DLD1 (cell line): Measurements from ENCODE around the gene C1QTNF1.

Experiments used
- in situ Hi-C: cut with HindIII; loops from 2 replicates; pipeline ENCODE4 v1.10.0; 2017; ENCODE audit warnings: low sequenced_read_pairs

The C1QTNF1 gene

DNA sequence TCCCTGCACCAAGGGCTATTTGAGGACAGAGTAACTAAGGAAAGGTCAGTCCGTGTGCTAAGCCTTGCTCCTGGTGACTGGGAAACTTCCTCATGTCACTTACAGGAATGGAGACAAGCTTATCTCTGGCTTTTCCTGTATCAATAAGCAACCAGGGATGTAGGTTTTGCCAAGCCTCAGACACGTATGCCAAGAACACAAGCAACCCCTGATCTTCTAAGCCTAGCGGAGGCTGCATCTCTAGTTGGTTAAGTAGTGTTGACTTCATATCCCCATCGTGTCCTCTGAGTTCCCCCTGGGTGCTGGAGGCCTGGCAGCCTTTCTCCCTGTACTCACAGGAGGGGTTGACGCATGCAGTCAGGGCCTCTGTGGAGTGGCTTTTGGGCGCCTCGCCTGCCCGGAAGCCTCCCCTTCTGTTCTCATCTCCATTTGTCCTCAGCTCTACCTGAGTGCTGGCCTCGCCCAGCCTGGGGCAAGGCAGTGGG is 1.4 kb upstream of the C1QTNF1 start:
- in situ Hi-C loops = no loop called here

DNA sequence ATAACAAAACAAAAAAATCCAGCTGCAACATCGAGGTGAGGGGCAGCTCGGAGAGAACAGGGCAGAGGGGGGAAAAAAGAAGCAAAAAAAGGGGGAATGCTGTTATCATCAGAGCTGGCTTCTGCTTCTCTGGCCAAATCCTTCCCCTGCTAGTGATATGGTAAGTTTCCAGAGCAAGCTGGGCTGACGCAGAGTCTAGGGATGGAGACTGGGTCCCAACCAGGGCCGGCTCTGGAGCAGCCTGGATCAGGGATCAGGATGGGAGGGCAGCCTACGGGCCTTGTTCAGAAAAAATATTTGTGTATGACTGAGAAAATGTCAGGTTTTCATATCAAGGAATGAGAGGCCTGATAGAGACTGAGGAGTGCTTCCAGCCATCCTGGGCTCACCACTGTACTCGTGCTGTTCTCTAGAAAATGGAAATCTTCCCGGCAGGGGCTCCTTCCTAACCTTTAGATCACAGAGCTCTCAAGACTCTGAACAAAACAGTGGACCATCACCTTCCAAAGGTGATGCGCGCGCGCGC is 726 bp upstream of the C1QTNF1 start:
- in situ Hi-C loops = no loop called here

DNA sequence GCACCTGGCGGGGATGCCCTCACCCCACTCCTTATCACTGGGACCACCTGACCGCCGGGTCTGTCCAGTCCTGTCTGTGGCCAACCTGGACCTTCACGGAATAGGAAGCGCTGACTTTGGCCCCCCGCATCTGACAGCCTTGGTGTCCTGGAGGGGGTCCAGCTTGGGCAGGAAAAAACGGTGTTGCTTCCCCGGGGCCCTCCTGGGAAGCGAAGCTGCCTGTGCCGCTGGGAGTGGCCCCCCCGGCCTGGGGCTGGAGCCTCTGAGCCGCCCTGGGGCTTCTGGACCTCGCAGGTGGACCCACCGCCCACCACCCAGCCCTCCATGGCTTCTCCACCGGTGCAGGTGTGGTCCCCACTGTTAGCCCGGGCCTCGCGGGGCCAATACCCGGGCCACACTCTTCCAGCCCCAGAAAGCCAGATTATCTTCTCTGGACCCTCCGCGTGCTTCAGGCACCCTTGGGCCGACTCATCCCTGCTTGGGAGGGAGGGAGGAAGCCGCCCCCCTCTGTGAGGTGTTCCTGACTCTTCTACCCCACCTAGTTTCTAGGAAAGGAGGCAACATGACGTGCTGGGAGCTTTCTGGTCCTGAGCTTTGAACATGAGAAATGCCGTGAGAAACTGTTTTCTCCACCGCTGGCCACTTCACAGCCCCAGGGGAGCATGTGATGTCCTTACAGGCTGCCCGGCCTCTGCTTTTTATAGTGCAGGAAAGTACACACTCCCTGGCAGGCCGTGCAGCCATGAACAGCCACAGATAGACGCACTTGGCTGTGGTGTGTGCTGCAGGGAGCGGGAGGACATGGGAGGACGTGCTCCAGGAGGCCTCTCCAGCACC is 1.1 kb downstream of the C1QTNF1 start:
- in situ Hi-C loops = loop anchor here (25.0 kb wide), 1 partner anchor 337 kb away; no protein-coding TSS in a partner anchor

DNA sequence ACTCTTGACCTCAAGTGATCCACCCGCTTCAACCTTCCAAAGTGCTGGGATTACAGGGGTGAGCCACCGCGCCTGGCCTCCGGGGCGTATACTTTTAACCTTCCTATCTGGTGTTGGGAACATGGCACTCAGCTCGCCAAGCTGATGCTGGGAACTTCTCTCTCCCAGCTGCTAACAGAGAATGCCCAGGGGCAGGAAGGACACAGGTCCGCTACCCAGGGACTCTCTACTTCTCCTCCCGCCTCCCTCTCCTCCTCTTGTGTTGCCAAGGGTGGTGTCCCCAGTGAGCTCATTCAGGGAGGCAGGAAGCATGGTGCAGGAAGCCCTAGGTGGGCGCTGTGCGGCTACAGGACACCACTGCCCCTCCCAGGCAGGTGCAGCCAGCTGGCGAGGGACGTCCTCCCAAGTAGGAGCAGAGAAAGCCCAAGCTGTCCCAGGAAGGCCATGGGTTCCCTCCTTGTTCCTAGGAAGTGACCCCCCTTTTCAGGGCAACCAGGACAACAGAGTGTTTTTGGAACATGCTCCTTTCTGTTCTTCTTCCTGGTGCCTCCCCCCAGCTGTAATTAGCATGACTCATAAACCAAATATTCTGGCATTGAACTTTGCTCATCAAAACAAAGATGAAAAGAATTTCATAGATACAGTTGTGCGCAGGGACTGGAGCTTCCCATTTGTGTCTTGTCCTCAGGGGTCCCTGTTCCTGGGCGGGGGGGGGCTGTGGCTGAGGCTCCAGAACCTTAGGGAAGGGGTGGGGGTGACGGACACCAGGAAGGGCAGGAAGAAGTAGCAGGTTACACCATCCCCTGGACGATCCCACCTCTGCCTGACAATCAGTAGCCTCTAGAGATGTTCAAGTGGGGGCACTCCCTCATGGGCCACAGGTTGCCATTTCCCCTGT is 2.7 kb downstream of the C1QTNF1 start:
- in situ Hi-C loops = loop anchor here (25.0 kb wide), 1 partner anchor 336 kb away; no protein-coding TSS in a partner anchor

DNA sequence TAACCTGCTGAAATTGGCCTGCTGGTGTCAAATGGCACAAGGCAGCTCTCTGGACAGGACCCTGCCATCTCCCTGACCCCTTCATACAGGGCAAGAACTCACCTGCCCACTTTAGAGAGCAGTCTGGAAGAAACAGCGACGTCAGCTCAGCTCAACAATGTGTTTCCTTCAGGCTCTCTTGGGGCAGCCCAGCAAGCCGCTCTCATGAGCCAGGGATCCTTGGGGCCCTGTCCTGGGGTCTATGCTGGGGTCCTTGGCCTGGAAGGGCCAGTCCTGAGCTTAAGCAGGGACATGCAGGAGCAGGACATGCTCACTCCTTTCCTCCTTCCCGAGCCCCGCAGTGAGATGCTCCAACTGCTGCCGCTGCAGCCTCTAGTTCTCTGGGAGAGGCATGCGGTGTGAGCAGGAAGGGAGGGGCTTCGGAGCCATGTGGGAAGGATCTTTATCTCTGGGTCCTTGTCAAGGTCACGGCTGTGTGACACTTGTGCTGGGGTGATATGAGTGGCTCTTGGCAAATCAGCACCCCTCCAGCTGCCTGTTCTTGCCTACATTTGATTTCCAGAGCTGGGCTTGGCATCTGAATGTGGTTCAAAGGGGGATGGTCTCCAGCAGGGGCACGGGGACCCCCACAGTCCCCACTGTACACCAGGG is 3.4 kb downstream of the C1QTNF1 start:
- in situ Hi-C loops = loop anchor here (25.0 kb wide), 1 partner anchor 335 kb away; no protein-coding TSS in a partner anchor

DNA sequence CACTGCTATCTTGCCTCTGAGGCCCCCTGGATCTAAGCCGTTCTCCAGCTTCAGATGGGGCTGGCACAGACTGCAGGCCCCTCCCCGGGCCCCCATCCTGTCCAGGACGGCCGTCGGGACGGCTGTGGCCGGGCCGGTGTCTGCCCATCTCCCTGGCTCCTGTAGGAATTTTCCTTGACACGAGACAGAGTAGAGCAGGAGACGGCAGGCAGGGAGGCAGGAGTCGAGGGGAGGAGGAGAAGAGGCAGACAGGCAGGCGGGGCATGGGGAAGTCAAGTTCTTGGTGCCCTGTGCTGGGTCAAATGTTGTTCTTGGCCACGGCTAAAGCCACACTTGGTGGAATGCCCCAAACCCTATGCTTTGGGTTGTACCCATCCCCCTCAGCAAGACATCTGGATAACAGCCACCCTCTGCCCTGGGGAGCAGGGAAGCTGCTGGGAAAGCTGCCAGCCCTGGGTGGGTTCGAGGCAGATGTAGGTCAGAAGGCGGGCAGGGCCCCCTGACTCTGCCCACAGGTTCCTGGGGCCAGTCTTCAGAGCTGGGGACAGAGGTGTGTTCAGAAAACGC is 4.0 kb downstream of the C1QTNF1 start:
- in situ Hi-C loops = loop anchor here (25.0 kb wide), 1 partner anchor 334 kb away; no protein-coding TSS in a partner anchor

DNA sequence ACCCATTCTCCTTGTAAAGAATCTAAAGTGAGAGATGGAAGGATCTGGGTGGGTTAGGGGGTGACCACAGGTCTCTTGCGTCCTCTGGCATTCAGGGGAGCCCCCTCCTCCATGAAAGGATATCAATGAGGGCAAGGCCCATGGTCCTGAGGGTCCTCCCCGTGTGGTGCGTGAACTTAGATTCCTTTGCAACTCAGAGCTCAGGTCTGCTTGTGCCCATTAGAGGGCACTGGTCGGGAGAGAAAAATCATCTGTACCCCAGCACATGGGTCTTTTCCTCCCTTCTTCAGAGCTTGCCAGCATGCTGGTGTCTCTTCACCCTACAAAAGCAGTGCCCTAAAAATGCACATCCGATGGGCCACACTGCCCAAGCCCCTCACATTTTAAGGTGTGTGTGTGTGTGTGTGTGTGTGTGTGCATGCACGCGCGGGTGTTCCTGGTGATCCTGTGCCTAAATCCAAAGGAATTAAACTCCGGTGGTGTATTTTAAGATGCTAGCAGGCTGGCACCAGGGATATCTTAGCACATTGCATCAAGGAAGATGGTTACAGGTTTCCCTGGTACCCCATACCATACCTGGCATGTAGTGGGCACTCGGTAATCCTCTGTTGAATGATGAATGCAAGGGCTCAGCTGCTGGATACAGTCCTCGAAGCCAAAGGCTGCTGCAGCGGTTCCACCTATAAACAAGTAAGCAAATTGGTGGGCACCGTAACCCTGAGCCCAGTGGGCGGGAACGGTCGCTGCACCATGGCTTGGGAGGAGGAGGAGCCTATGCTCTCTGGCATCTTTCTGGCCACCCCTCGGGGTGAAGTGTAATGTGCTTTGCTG is 4.7 kb downstream of the C1QTNF1 start:
- in situ Hi-C loops = loop anchor here (25.0 kb wide), 1 partner anchor 334 kb away; no protein-coding TSS in a partner anchor

DNA sequence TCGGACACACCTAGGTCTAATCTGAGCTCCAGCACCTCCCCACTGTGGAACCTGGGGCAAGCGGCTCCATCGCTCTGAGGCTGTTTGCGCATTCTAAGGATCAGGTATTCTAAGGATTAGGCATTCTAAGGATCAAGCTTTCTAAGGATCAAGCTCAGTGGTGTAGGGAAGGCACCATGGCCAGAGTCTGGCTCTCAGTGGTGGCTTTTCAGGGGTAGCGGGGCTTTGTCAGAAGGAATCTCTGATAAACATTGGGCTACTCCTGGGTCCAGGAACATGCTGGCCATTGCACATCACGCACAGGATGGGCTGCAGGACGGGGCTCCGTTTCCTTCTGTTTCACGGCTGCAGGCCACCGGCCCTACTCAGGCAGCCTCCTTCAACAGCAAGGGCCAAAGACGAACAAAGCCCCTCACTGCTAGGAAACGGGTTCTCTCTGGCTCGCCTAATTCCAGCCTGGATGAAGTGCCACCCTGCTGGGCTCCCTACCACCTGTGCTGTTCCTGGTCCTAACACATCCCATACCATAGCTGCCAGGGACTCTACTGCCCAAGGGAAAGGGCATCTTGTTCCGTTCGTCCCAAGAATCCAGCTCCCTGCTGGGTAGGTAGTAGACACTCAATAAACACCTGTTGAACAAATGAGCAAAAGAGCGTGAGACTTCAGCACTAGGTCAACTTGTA is 5.5 kb downstream of the C1QTNF1 start:
- in situ Hi-C loops = loop anchor here (25.0 kb wide), 1 partner anchor 333 kb away; no protein-coding TSS in a partner anchor

DNA sequence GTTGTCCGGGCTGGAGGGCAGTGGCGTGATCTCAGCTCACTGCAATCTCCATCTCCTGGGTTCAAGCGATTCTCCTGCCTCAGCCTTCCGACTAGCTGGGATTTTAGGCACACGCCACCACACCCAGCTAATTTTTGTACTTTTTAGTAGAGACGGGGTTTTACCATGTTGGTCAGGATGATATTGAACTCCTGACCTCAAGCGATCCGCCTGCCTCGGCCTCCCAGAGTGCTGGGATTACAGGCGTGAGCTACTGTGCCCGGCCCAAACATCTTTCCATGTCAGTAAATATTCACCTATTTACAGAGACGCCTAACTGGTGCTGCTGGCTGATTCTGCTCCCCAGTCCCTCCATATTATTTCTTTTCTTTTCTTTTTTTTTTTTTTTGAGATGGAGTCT is 6.7 kb downstream of the C1QTNF1 start:
- in situ Hi-C loops = loop anchor here (25.0 kb wide), 1 partner anchor 332 kb away; no protein-coding TSS in a partner anchor

DNA sequence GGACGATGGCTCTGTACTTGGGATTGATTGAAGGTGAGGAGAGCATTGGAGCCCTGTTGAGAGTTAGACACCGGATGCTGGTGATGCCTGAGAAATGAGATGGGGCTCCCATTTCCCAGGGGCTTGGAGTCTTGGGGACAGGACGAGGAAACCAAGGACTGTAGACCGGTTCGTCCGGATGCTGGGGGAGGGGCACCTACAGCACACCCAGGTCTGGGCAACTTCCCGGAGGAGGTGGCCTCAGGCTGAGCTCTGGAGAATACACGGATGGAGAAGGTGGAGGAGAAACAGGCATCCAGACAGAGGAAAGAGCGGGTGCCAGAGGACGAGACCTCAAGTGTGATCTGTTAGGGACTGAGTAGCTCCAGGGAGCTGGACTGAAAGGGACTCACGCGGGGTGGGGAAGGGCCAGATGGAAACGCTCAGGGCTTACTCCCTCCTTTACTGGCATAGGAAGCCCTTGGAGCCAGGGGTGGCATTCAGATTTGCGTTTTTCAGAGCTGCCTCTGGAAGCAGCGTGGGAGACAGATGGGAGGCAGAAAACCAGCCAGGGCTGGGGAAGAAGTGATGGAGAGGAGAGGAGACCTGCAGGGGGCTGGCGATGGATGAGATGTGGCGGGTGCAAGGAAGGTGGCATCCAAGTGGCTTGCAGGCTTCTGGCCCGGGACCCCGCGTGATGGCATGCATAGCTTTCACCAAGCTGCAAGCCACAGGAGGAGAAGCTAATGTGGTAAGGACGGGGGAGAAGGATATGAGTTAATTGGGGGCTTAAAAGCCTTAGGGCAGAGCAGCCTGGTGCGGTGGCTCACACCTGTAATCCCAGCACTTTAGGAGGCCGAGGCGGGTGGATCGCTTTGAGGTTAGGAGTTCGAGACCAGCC is 8.3 kb downstream of the C1QTNF1 start:
- in situ Hi-C loops = loop anchor here (25.0 kb wide), 1 partner anchor 330 kb away; no protein-coding TSS in a partner anchor

DNA sequence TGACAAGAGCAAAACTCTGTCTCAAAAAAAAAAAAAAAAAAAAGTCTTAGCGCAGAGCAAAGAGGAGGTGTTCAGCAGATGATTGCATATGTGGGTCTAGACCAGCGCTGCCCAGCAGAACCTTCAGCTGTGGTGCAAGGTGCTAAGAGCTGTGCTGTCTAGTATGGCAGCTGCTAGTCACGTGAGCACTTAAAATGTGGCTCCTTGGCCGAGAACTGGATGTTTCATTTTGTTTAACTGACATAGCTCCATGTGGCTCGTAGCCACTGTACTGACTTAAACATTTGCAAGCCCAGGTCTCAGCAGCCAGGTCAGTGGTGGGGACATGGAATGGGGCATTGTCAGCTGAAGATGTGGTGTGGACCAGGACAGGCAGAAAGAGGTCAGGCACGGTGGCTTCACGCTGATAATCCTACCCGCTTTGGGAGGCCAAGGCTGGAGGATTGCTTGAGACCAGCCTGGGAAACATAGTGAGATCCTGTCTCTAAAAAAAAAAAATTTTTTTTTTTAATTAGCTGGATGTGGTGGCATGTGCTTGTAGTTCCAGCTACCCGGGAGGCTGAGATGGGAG is 9.2 kb downstream of the C1QTNF1 start:
- in situ Hi-C loops = loop anchor here (25.0 kb wide), 1 partner anchor 329 kb away; no protein-coding TSS in a partner anchor

DNA sequence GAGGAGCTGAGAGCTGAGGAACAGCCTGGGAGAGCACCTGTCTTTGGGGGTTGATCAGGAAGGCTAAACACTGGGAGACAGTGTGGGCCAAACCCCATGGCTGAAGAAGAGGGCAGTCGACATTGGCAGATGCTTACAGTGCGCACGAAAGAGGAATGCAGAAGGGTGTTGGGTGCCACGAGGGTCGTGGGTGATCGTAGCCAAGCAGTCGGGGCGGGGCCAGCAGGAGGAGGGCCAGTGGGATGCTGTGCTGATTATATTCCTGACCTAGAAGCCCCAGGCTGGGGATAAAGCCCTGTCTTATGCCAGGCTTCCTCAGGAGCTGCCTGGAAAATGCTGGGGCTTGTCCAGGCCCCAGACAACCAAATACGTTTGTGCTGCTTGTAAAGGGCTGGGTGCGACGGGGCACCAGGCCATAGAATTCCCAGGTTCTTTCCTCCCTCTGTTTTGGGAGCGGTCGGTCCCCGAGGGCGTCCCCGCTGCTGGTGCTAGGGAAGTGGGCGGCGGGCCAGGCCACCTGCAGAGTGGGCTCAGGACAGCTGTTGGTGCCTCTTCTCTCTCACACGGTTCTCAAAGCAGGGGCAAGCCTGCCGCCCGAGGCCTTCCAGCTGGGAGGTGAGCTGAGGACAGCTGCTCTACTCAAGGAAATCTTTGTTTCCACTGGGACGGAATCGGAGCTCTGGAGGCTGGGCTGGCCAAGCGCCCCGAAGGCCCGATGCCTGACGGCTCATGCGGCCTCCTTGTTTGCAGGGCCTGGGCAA is 10.0 kb downstream of the C1QTNF1 start:
- in situ Hi-C loops = loop anchor here (25.0 kb wide), 1 partner anchor 328 kb away; no protein-coding TSS in a partner anchor

DNA sequence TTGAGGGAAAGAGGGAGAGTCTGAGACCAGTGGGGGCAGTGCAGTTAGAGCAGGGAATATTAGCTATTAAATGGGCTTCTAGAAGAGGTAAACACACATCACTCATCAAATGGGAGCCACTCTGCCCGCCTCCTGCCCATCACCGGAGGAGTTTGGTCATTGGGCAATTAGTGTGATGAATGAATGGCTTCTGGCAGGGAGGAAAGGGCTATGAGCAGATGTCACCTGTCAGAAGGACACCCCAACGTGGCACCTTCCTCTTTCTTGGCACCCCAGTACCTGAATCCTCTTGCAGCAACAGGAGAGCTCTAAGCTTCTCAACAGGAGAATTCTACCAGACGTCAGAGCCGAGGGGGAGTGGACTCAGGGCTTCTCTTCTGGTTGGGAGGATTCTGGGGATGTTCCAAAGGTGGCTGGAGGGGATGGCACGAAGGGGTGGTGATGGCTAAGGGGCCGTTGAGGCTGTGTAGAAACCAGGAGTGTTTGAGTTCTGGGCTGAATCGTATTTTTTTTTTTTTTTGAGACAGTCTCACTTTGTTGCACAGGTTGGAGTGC is 11.0 kb downstream of the C1QTNF1 start:
- in situ Hi-C loops = loop anchor here (25.0 kb wide), 1 partner anchor 327 kb away; no protein-coding TSS in a partner anchor

DNA sequence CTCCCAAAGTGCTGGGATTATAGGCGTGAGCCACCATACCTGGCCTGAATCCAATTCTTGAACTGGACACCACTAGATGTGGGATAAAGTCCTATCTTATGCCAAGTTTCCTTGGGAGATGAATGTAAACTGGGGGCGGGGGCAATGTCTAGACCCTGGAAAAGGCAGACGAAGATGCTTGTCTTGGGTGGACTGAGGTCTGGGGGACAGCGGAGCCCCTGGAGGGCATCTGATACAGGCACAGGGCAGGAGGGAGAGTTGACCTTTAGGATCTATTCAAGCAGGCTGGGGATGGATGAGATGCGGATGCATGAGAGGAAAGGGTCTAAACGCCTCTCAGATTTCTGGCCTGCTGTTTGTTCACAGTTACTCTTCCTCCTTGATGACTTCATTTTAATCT is 11.7 kb downstream of the C1QTNF1 start:
- in situ Hi-C loops = loop anchor here (25.0 kb wide), 1 partner anchor 327 kb away; no protein-coding TSS in a partner anchor

DNA sequence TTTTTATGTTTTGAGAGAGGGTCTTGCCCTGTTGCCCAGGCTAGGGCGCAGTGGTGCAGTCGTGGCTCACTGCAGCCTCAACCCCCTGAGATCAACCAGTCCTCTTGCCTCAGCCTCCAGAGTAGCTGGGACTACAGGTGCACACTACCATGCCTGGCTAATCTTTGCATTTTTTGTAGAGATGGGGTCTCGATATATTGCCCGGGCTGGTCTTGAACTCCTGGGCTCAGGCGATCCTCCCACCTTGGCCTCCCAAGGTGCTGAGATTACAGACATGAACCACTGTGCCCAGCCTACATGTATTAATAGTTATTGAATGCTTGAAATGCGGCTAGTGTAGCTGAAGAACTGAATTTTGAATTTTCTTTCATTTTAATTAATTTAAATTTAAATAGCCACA is 12.2 kb downstream of the C1QTNF1 start:
- in situ Hi-C loops = loop anchor here (25.0 kb wide), 1 partner anchor 326 kb away; no protein-coding TSS in a partner anchor

DNA sequence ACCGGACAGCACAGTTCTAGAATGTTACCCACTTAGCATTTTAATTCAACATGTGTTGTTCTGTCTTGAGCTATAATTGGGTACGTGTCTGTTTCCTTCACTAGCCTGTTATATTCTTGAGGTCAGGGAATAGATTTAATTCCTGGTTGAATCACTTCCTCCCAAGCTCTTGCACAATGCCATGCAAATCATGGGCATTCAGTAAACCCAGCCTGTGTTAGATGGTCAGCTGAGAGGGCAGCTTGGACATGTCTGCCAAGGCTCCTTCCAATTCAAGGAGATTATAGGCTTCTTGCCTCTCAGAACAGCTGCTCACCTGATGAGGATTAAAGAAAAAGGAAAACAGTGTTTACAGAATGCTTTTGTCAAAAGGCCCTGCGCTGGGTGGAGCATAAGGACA is 12.6 kb downstream of the C1QTNF1 start:
- in situ Hi-C loops = loop anchor here (25.0 kb wide), 1 partner anchor 326 kb away; no protein-coding TSS in a partner anchor
